ENCODE measurements around the gene LDLRAD4.

Gene LDLRAD4

DNA sequence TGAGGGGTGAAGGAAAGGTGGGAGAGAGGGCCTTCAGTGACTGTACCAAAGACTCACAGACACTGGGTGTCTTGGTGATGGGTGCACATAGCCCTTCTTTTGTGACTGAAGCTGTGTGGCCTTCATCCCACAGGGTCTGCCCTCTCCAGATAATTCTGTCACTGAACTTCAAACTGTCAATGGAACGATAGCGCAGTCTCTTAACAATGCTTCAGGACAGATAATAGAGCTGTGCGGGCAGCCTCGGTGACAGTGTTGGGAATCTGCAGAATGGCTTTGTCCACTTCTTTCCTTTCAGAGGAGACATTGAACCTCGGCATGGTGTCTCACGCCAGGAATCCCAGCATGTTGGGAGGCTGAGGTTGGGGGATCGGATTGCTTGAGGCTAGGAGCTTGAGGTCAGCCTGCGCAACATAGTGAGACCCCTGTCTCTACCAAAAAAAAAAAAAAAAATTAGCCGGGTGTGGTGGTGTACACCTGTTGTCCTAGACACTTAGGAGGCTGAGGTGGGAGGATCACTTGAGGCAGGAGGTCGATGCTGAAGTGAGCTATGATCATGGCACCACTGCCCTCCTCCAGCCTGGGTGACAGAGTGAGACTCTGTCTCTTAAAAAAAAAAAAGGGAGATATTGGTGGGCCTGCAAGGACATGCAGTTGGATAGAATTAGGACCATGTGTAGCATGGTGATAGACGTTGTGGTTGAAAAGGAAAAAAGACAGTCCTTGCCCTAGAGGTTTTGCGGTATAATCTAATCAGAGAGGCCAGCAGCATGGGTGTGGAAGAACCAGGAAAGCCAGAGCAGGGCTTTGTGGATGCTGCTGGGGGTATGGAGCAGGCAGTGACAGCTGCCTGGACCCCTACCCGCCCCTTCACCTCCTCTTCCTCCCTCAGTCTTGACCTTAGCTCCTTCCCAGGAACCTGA, 91.4 kb downstream of the LDLRAD4 start:
- peaks cover 4% of the 10 kb centered on the region; the same call in 1 of the 2 replicates for H3K9me3 ChIP-seq (ENCODE audit: insufficient read depth, low read depth, low read length)
- no peak overlapping the region for H3K27ac ChIP-seq (ENCODE audit: low read length)
- H3K4me1 ChIP-seq (ENCODE audit: insufficient read depth, low read length) = no peaks in the 10 kb centered on the region
- H3K27me3 ChIP-seq (ENCODE audit: insufficient read depth, low read length) = no peaks in the 10 kb centered on the region
- H3K9ac ChIP-seq (ENCODE audit: low read depth, low read length) = no peak overlapping the region
- H3K36me3 ChIP-seq (ENCODE audit: insufficient read depth, low read depth, low read length) = no peaks in the 10 kb centered on the region
- no peak overlapping the region for H3K4me3 ChIP-seq (ENCODE audit: low read length)

DNA sequence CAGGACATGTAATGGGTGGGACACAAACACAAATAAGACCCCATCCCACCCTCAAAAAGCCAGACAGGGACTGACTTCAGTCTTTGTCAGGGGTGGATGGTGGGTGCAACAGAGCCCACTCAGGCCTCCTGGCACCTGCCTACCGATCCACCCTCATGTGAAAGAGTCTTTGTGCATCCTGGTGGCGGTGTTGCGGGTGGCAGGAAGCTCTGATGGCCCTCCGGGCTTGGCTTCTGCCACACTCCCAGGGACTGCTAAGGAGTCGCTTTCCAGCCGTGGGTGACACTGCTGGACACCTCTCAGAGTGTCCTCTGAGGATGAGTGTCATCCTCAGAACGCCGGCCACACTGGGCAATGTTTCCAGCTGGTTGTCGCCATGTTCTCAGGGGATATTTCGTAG, 92.6 kb downstream of the LDLRAD4 start:
- Histone ChIP-seq H3K27me3 (ENCODE audit: insufficient read depth, low read length) (no peaks in the 10 kb centered on the region), H3K4me1 (ENCODE audit: insufficient read depth, low read length) (no peaks in the 10 kb centered on the region), H3K4me3 (ENCODE audit: low read length) (no peak overlapping the region), H3K9ac (ENCODE audit: low read depth, low read length) (no peak overlapping the region), H3K36me3 (ENCODE audit: insufficient read depth, low read depth, low read length) (no peaks in the 10 kb centered on the region), H3K27ac (ENCODE audit: low read length) (no peak overlapping the region), H3K9me3 (ENCODE audit: insufficient read depth, low read depth, low read length) (peaks cover 13% of the 10 kb centered on the region)

DNA sequence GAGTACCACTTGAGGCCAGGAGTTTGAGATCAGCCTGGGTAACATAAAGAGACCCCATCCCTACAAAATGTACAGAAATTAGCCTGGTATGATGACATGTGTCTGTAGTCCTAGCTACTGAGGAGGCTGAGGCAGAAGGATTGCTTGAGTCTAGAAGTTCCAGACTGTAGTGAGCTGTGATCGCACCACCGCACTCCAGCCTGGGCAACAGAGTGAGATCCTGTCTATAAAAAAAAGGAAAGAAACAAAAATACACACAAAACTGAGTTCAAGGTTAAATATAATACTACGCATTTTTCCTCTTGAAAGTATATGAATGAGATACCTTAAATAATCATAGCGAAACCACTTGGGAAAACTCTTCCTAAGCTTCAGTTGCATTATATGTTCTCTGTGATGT, 94.0 kb downstream of the LDLRAD4 start:
- Histone ChIP-seq H3K27me3 (ENCODE audit: insufficient read depth, low read length) (no peaks in the 10 kb centered on the region), H3K9ac (ENCODE audit: low read depth, low read length) (no peak overlapping the region), H3K4me1 (ENCODE audit: insufficient read depth, low read length) (no peaks in the 10 kb centered on the region), H3K27ac (ENCODE audit: low read length) (no peak overlapping the region), H3K4me3 (ENCODE audit: low read length) (no peak overlapping the region), H3K36me3 (ENCODE audit: insufficient read depth, low read depth, low read length) (no peaks in the 10 kb centered on the region), H3K9me3 (ENCODE audit: insufficient read depth, low read depth, low read length) (peaks cover 18% of the 10 kb centered on the region)

DNA sequence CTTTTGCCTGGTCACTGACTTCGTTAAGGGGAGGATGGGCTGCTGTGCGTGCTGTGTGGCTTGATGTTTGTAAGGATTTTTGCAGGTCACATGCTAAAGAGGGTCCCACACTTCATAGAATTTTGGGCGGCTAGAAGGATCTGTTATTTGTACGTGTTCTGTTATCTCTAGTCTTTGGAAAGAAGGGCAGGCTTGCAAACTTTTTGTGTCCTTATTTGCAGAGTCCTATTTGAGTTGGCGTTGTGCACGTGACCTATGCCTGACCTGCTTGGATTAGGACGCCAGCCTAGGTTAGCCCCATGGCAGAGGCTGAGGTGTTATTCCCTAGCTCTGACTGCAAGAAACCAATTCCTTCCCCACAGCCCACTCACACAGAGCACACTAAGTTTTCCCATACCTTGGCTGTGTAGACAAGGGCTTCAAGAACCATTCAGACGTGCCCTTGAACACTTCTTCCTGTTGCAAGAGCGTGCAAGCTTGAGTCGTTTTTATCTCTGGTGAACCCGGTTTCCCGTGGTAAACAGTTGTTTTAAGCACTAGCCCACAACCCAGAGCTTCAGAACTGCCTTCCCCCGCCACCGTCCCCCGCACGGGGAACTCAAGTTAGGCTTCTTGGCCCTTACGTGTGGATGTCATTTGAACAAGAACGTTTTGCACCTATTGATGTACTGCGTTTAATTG, 94.6 kb downstream of the LDLRAD4 start:
- Histone ChIP-seq H3K27me3 (ENCODE audit: insufficient read depth, low read length) (no peaks in the 10 kb centered on the region), H3K4me3 (ENCODE audit: low read length) (no peak overlapping the region), H3K4me1 (ENCODE audit: insufficient read depth, low read length) (no peaks in the 10 kb centered on the region), H3K9me3 (ENCODE audit: insufficient read depth, low read depth, low read length) (peaks cover 18% of the 10 kb centered on the region), H3K27ac (ENCODE audit: low read length) (no peak overlapping the region), H3K9ac (ENCODE audit: low read depth, low read length) (no peak overlapping the region), H3K36me3 (ENCODE audit: insufficient read depth, low read depth, low read length) (no peaks in the 10 kb centered on the region)

DNA sequence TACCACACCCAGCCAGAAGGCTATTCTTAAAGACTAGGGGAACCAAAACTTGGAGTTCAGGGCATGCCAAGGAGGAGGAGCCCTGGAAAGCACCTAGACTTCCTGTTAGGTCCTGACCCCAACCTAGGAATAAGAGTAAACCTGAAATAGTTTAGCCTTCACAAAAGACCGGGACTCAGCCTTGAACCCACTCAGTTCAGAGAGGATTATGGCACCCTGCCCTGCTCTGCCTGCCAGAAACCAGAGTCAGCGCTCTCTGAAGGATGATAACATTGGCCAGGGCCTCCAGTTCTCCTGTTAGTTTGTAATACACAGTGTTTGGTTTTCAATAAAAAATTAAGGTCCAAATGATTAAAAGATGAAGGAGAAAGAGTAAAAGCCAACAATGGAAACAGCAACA, 96.4 kb downstream of the LDLRAD4 start:
- no peak overlapping the region for H3K4me3 ChIP-seq (ENCODE audit: low read length)
- H3K4me1 ChIP-seq (ENCODE audit: insufficient read depth, low read length) = no peaks in the 10 kb centered on the region
- H3K27ac ChIP-seq (ENCODE audit: low read length) = no peak overlapping the region

DNA sequence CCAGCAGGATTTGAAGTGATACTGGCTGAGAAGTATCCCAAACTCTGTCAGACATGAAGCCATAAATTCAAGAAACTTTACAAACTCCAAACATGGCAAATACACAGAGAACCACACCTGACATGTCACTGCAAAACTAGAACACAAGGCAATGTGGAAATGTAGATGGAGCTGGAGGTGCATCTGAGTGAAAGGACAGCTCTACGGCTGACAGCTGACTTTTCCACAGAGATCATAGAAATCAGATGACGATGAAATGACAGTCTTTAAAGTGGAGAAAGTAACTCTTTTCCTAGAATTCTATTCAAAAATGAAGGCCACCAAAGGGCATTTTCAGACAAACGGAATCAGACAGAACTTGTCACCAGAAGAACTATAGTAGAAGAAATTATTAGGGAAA, 97.5 kb downstream of the LDLRAD4 start:
- no peaks in the 10 kb centered on the region for H3K36me3 ChIP-seq (ENCODE audit: insufficient read depth, low read depth, low read length)
- H3K27me3 ChIP-seq (ENCODE audit: insufficient read depth, low read length) = no peaks in the 10 kb centered on the region
- H3K27ac ChIP-seq (ENCODE audit: low read length) = no peak overlapping the region
- no peak overlapping the region for H3K4me3 ChIP-seq (ENCODE audit: low read length)
- no peak overlapping the region for H3K9ac ChIP-seq (ENCODE audit: low read depth, low read length)
- no peaks in the 10 kb centered on the region for H3K4me1 ChIP-seq (ENCODE audit: insufficient read depth, low read length)
- peaks cover 18% of the 10 kb centered on the region for H3K9me3 ChIP-seq (ENCODE audit: insufficient read depth, low read depth, low read length)

More for the DNA sequence above, 96.4 kb downstream of the LDLRAD4 start:
- Histone ChIP-seq H3K27me3 (ENCODE audit: insufficient read depth, low read length) (no peaks in the 10 kb centered on the region), H3K9me3 (ENCODE audit: insufficient read depth, low read depth, low read length) (peaks cover 18% of the 10 kb centered on the region), H3K9ac (ENCODE audit: low read depth, low read length) (no peak overlapping the region), H3K36me3 (ENCODE audit: insufficient read depth, low read depth, low read length) (no peaks in the 10 kb centered on the region)

DNA sequence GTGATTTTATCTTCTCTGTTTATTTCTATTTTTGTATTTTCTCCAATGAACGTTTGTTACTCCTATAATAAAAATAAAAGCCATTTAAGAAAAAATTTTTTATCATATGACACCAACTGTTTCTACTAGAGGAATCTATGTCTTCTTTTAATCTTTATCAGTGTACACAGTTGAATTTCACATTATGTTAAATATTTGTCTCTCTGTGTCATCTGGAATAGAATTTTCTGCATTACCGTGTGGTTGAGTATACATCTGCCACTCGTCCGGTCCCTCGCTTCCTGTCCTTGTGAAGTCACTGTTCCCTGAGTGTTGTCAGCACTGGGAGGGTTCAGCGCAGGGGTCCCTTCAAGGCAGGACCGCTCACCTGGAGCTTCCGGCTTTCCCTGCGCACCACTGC, 99.2 kb downstream of the LDLRAD4 start:
- no peaks in the 10 kb centered on the region for H3K27me3 ChIP-seq (ENCODE audit: insufficient read depth, low read length)
- H3K4me1 ChIP-seq (ENCODE audit: insufficient read depth, low read length) = no peaks in the 10 kb centered on the region
- no peak overlapping the region for H3K4me3 ChIP-seq (ENCODE audit: low read length)
- H3K36me3 ChIP-seq (ENCODE audit: insufficient read depth, low read depth, low read length) = no peaks in the 10 kb centered on the region
- peaks cover 18% of the 10 kb centered on the region for H3K9me3 ChIP-seq (ENCODE audit: insufficient read depth, low read depth, low read length)
- H3K9ac ChIP-seq (ENCODE audit: low read depth, low read length) = no peak overlapping the region
- H3K27ac ChIP-seq (ENCODE audit: low read length) = no peak overlapping the region

DNA sequence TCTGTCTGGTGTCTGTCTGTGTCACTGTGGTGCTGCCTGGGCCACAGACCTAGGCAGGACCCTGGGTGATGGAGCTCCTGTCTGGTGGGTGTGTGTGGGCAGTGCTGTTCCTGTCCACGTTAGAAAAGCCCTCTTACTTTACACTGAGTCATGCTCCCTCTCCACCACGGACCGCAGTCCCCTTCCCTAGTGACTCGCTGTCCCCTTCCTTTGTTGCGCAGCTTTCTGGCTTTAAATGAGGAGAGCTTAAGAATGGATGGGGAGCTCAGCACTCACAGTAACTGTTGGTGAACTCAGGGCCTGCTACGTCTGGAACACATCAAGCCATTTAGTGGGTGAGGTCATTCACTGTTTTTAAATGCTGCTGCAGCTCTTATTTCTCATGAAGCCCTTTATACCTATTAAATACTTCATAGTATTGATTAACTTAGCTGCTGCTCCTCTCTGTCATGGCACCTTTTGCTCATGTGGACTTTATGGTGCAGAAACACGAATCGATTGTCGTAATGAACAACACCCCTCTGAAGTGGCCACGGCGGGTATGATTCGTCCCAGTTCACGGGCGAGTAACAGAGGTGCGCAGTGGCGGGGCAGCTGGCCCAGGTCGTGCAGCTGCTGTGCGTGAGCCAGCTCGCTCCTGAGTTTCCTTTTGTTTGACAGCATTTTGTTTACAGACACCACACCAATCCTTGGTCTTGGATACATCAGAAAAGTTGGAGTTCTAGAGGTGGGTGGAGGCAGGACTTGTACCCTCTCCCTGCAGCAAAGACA, 100.4 kb downstream of the LDLRAD4 start:
- Histone ChIP-seq H3K9me3 (ENCODE audit: insufficient read depth, low read depth, low read length) (peaks cover 18% of the 10 kb centered on the region), H3K9ac (ENCODE audit: low read depth, low read length) (no peak overlapping the region), H3K27ac (ENCODE audit: low read length) (no peak overlapping the region), H3K36me3 (ENCODE audit: insufficient read depth, low read depth, low read length) (no peaks in the 10 kb centered on the region), H3K27me3 (ENCODE audit: insufficient read depth, low read length) (no peaks in the 10 kb centered on the region), H3K4me3 (ENCODE audit: low read length) (no peak overlapping the region), H3K4me1 (ENCODE audit: insufficient read depth, low read length) (no peaks in the 10 kb centered on the region)

DNA sequence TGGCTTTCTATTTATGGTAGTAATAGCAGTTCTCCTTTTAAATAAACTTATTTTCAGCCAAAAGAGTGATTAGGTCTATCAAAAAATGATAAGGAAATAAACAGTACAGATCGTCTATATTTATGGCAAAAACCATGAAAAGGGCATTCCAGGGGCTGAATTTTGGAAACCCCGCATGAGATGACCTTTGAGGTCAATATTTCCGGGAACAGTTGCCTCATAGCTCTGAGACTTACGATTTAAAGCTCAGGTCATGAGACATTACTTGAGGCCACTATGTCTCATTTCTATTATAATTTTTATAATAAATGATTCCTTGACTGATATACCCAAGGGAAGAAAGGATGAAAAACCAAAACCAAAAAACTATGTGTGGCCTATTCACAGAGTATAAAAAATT, 101.1 kb downstream of the LDLRAD4 start:
- Histone ChIP-seq H3K36me3 (ENCODE audit: insufficient read depth, low read depth, low read length) (no peaks in the 10 kb centered on the region), H3K9me3 (ENCODE audit: insufficient read depth, low read depth, low read length) (peaks cover 18% of the 10 kb centered on the region), H3K9ac (ENCODE audit: low read depth, low read length) (no peak overlapping the region), H3K27ac (ENCODE audit: low read length) (no peak overlapping the region), H3K27me3 (ENCODE audit: insufficient read depth, low read length) (no peaks in the 10 kb centered on the region), H3K4me3 (ENCODE audit: low read length) (no peak overlapping the region), H3K4me1 (ENCODE audit: insufficient read depth, low read length) (no peaks in the 10 kb centered on the region)

DNA sequence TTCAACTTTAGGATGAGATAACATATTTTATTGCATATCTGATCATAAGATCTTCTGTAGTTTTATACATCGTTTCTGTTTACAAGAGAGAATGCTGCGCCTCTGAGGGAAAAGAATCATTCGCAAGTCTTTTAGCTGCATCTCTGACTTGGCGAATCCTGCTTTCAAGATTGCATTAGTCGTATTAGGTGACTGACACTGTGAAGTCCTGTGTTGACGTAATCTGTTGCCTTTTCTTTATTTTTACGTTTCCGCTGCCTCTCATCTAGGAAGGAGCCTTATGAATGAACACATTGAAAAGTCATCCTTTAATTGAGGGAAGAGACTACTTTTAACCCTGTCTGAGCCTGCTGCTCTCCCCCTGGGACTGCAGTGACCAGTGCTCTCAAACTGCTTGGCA, 101.5 kb downstream of the LDLRAD4 start:
- Histone ChIP-seq H3K4me1 (ENCODE audit: insufficient read depth, low read length) (peaks cover 3% of the 10 kb centered on the region; the same call in 1 of the 2 replicates), H3K9me3 (ENCODE audit: insufficient read depth, low read depth, low read length) (peaks cover 13% of the 10 kb centered on the region), H3K9ac (ENCODE audit: low read depth, low read length) (no peak overlapping the region)

DNA sequence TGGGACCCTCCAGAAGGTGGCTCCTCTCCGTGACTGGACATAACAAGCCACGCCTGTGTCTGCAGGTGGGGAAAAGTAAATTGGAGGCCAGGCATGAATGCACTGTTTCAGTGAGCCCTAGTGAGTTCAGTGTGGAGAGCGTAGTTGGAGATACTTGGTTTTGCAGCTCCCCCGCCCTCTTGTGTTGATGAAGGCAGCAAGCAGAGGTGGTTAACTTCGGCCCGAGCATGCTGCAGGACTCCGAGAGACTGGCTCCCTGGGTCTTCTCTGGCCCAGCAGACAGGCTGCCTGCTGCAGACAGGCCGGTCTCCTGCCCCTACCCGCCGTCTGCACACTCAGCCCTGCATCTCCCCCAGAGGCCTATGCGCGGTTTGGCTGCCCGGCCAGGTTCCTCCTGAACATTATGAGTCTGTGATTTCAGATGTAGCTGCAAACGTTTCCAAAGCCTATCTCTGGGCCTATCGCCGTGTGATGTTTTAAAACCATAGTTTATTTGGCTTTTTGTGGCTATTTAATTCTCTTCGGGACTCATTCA, 102.4 kb downstream of the LDLRAD4 start:
- Histone ChIP-seq H3K9me3 (ENCODE audit: insufficient read depth, low read depth, low read length) (peaks cover 7% of the 10 kb centered on the region), H3K27me3 (ENCODE audit: insufficient read depth, low read length) (no peaks in the 10 kb centered on the region), H3K36me3 (ENCODE audit: insufficient read depth, low read depth, low read length) (no peaks in the 10 kb centered on the region), H3K9ac (ENCODE audit: low read depth, low read length) (no peak overlapping the region), H3K27ac (ENCODE audit: low read length) (no peak overlapping the region), H3K4me3 (ENCODE audit: low read length) (no peak overlapping the region), H3K4me1 (ENCODE audit: insufficient read depth, low read length) (peaks cover 3% of the 10 kb centered on the region; the same call in 1 of the 2 replicates)

More for the DNA sequence above, 101.5 kb downstream of the LDLRAD4 start:
- Histone ChIP-seq H3K4me3 (ENCODE audit: low read length) (no peak overlapping the region), H3K27me3 (ENCODE audit: insufficient read depth, low read length) (no peaks in the 10 kb centered on the region), H3K36me3 (ENCODE audit: insufficient read depth, low read depth, low read length) (no peaks in the 10 kb centered on the region), H3K27ac (ENCODE audit: low read length) (no peak overlapping the region)

Measured in iPS-20b (cell line).